Measurements from ENCODE around the gene ENO3. TPM values are rescaled to one million over a fixed set of nuclear protein-coding genes. Genes with fewer than 3 reads are reported as not detected.

ENO3 gene
- total RNA-seq (2021; ENCODE audit: unreplicated experiment): 24.6 TPM
- 23.5 and 26.1 TPM in 2 replicates for polyA plus RNA-seq (2012)
- Bru-seq, nascent RNA: percentile 58 among the genes with signal in this experiment
- BruChase-seq, experiment 1, labeled RNA remaining after a 6-hour chase: percentile 73 among the genes with signal in this experiment
- percentile 67 among the genes with signal in this experiment for BruChase-seq, experiment 2, labeled RNA remaining after a 2-hour chase
- long read RNA-seq, partial matches to known transcripts: 0 of 11 reads
- long read RNA-seq, other reads (novel, unspliced or antisense): 9 of 11 reads

DNA sequence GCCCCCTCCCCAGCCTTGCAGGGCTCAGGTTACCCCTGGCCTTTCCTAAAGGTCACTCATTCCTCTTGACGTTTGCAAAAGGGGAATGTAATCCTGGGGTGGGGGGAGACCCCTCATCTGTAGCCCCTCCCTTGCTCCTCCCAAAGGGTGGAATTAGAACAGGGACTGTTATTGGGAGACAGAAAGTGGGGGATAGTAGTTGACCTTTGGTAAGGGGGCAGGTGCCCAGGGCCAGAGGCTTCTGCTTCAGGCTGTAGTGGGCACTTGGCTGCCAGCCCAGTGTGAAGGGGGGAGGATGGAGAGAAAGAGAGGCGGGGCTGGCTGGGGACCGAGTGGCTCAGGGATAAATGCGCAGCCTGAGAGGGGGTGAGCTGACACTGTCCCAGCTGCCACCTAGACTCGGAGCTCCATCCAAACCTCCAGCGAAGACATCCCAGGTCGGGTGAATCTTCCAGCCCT lies at the start of gene ENO3:
TSS of gene ENO3 (plus strand) at position 374 of the 459 bp plus-strand sequence. CDS start 711 bp downstream, outside the sequence.
- no peaks in the 10 kb centered on the region for H3K9me3 ChIP-seq (ENCODE audit: control insufficient read depth in 1 of 2, insufficient read depth in 1 of 2, low read depth in 1 of 2, low read length in 2 of 2)

GRCh38 chr17:4901648-4902344 lies 49.1 kb upstream of the ENO3 start:
- RAD21 ChIA-PET (ENCODE audit: low non-redundant PET in 1 of 2, low total read pairs in 2 of 2, uncharacterized antibody in 2 of 2, unreplicated experiment in 2 of 2): no interaction called here
- no peaks in the 10 kb centered on the region for H3K27me3 ChIP-seq (ENCODE audit: insufficient read depth, low read length)
- peaks cover 0 to 3% of the 10 kb centered on the region in 2 experiments; a peak in 1 of 4 replicates for H3K36me3 ChIP-seq (ENCODE audit: control insufficient read depth in 1 of 2, insufficient read depth in 2 of 2, low read length in 2 of 2)
- ATAC-seq: no peak
- no TSS peak for BruUV-seq (replicated peaks)
- intact Hi-C loops (cut with micrococcal nuclease): no loop called here
- POLR2A ChIA-PET: no interaction called here
- no peaks in the 10 kb centered on the region for H3K9me3 ChIP-seq (ENCODE audit: control insufficient read depth in 1 of 2, insufficient read depth in 1 of 2, low read depth in 1 of 2, low read length in 2 of 2)
- H3K9ac ChIP-seq (ENCODE audit: low read length): no peak overlapping the region
- H3K9me2 ChIP-seq (ENCODE audit: insufficient read depth): no peaks in the 10 kb centered on the region
- H3K4me1 ChIP-seq (ENCODE audit: control insufficient read depth in 1 of 2, insufficient read depth in 2 of 2, low read length in 2 of 2): peaks cover 10 to 14% of the 10 kb centered on the region in 2 experiments
- no peak overlapping the region for H3K27ac ChIP-seq (ENCODE audit: low read depth, low read length)
- no peak overlapping the region for H3K4me2 ChIP-seq (ENCODE audit: low read length)
- H4K20me1 ChIP-seq (ENCODE audit: insufficient read depth): no peaks in the 10 kb centered on the region
- CTCF ChIA-PET: interaction anchor here (1.5 kb wide), 1 partner anchor 275 kb away, joined by 3 read pairs; no protein-coding TSS in a partner anchor
- no peaks in the 10 kb centered on the region for H3K79me2 ChIP-seq (ENCODE audit: insufficient read depth, low read length)
- H2AFZ ChIP-seq (ENCODE audit: low read depth, low read length, poor library complexity, severe bottlenecking): no peak overlapping the region
- no peak overlapping the region for H3K4me3 ChIP-seq (replicated peaks in 1 of 2; ENCODE audit: low read depth in 1 of 2, low read length in 2 of 2)
- DNase-seq (ENCODE audit: low read depth, low spot score): no peak
- TF ChIP-seq ELF1 (IDR thresholded peaks at IDR 0.05; ENCODE audit: borderline replicate concordance, low read depth): no peak
- TF ChIP-seq EZH2 (IDR thresholded peaks at IDR 0.05): no peak
- TF ChIP-seq YY1 (IDR thresholded peaks at IDR 0.05; ENCODE audit: extremely low read depth, insufficient replicate concordance, low read depth, low read length): no peak
- TF ChIP-seq RAD21 (IDR thresholded peaks at IDR 0.05; ENCODE audit: low read depth): no peak
- TF ChIP-seq POLR2A (IDR thresholded peaks at IDR 0.05; ENCODE audit: borderline replicate concordance, extremely low read depth, insufficient read depth, insufficient read length): no peak
- no peak for TF ChIP-seq ZNF274 (IDR thresholded peaks at IDR 0.05; ENCODE audit: low read depth, low read length)
- TF ChIP-seq REST (IDR thresholded peaks at IDR 0.05; ENCODE audit: low read depth): no peak
- TF ChIP-seq FOSL1 (IDR thresholded peaks at IDR 0.05; ENCODE audit: low read depth): no peak
- TF ChIP-seq CBX3 (IDR thresholded peaks at IDR 0.05; ENCODE audit: low read depth): no peak
- no peak for TF ChIP-seq SP1 (IDR thresholded peaks at IDR 0.05; ENCODE audit: low read depth)

More for the DNA sequence above, at the start of gene ENO3:
- H3K9ac ChIP-seq (ENCODE audit: low read length): peak within 1 kb of the TSS; percentile 97
- peaks cover 23 to 57% of the 10 kb centered on the region in 2 experiments for H3K4me1 ChIP-seq (ENCODE audit: control insufficient read depth in 1 of 2, insufficient read depth in 2 of 2, low read length in 2 of 2)
- H3K36me3 ChIP-seq (ENCODE audit: control insufficient read depth in 1 of 2, insufficient read depth in 2 of 2, low read length in 2 of 2): peaks cover 4 to 15% of the 10 kb centered on the region in 2 experiments; a peak in 2 of 4 replicates
- peak within 1 kb of the TSS; percentile 96 to 97 for H3K4me3 ChIP-seq (replicated peaks in 1 of 2; ENCODE audit: low read depth in 1 of 2, low read length in 2 of 2)
- H3K27ac ChIP-seq (ENCODE audit: low read depth, low read length): peak within 1 kb of the TSS; percentile 99
- intact Hi-C loops (cut with micrococcal nuclease): loop anchor here (1.0 kb wide), 1 partner anchor 17 kb away; the partner anchor contains the start of gene SPAG7
- no peak for ATAC-seq
- ChIA-PET POLR2A (interaction anchor here (1.7 to 3.0 kb wide), 2 partner anchors 11 to 16 kb away, joined by 8 to 22 read pairs; partner anchors contain the start of genes RNF167, SLC25A11 and SPAG7), CTCF (no interaction called here), RAD21 (ENCODE audit: low non-redundant PET in 1 of 2, low total read pairs in 2 of 2, uncharacterized antibody in 2 of 2, unreplicated experiment in 2 of 2) (no interaction called here)
- TF ChIP-seq ZFX (IDR thresholded peaks at IDR 0.05) (no peak), MAX (IDR thresholded peaks at IDR 0.05) (no peak), ELF1 (IDR thresholded peaks at IDR 0.05; ENCODE audit: borderline replicate concordance, low read depth) (no peak)
- H2AFZ ChIP-seq (ENCODE audit: low read depth, low read length, poor library complexity, severe bottlenecking): no peak within 1 kb of the TSS
- H3K4me2 ChIP-seq (ENCODE audit: low read length): peak within 1 kb of the TSS; percentile 100
- no peaks in the 10 kb centered on the region for H3K9me2 ChIP-seq (ENCODE audit: insufficient read depth)
- DNase-seq (ENCODE audit: low read depth, low spot score): no peak
- BruUV-seq (replicated peaks): no TSS peak
- H3K27me3 ChIP-seq (ENCODE audit: insufficient read depth, low read length): no peaks in the 10 kb centered on the region
- H3K79me2 ChIP-seq (ENCODE audit: insufficient read depth, low read length): peaks cover 38% of the 10 kb centered on the region
- peaks cover 12% of the 10 kb centered on the region; the same call in 1 of the 2 replicates for H4K20me1 ChIP-seq (ENCODE audit: insufficient read depth)
